GM18909 (cell line): ENCODE data around the gene TIMM50.
A peak's percentile ranks its signal among the peaks of the same experiment; 100 is the strongest.
"Not testable (repeated sequence)": the region's sequence is repeated elsewhere in the genome, so short reads cannot be mapped to it uniquely, and the experiment has no call there.

Experiments used
- ATAC-seq: cut with Tn5 transposase; IDR thresholded peaks from one replicate; pipeline ENCODE4 v1.9.1; 2021; ENCODE audit warnings: mild to moderate bottlenecking; ENCODE audit not compliant: unreplicated experiment, poor library complexity

TIMM50 gene

GRCh38 chr19:39480337-39481228 is at the start of gene TIMM50:
TIMM50 (plus strand) TSS chr19:39480838; CDS start chr19:39480854, 16 bp downstream.
- ATAC-seq: peak; percentile 92

- ATAC-seq: no peak
These were observed 48.0 kb upstream of the TIMM50 start for GRCh38 chr19:39432677-39433025.

DNA sequence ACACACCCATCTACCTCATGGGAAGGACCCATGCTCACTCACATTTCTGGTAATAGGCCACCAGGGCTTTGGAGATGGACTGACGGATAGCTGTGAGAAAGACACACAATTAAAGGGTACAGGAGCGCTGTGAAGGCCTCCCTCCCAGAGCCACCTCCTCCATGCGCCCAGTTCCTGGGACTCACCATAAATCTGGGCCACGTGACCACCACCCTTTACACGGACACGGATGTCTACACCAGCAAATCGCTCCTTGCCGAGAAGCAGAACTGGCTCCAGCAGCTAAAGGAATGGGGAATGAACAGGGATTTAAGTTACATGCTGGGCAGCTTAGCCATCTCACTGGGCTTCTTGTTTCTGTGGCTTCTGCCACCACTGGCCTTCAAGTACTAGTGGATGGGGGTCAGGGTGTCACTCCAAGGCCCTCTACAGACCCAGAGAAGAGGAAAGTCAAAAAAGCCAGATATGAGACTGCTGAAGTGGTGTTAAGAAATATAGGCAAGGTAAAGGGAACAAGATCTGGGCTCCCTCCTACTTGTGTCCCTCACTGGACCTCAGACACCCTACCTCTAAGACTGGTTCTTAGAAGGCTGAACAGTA is 47.1 kb upstream of the TIMM50 start:
- ATAC-seq: no peak

- no peak for ATAC-seq
These were observed 46.2 kb upstream of the TIMM50 start for GRCh38 chr19:39434123-39435076.

DNA sequence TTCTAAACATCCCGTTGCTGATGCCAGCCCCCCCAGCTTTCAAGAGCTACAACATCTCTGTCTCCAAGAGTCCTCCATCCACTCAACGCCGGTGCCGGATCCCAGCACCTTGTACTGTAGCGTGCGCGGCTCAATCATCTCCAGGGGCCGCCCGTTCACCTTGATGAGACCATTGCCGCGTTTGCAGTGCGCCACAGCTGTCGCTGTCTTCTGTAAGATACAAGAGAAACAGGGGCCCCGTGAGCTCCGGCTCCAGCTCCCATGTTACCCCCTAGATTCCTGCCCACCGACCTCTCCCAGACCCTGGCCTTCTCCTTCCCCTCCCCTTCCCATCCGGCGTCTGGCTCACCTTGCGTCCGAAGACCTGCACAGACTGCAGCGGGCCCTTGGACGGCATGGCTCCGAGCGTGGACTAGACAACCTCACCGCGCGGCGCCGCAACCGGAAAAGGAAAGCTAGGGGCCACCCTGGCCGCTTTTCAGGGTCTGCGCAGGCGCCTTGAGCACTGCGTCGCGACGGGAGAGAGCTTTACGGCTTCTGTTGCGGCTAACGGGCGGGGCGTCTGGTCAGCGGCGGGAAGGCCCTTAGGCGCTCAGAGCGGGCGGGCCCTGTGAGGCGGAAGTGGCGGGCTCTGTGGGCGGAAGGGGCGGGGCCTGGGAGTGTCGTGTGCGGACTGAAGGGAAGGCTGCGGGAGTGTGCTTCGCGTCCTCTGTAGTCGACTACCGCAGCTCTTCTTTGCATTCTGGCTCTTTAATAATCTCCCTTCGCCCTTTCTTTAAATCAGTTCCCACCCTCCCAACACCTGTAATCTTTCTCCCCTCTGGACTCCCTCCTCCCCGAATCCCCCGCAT is 44.9 kb upstream of the TIMM50 start, which contains the start of gene RPS16:
Gene RPS16, minus strand, starts transcription at position 451 of the 851 bp plus-strand sequence. Its CDS starts 54 bp downstream, at position 397.
- ATAC-seq: peak; percentile 84

DNA sequence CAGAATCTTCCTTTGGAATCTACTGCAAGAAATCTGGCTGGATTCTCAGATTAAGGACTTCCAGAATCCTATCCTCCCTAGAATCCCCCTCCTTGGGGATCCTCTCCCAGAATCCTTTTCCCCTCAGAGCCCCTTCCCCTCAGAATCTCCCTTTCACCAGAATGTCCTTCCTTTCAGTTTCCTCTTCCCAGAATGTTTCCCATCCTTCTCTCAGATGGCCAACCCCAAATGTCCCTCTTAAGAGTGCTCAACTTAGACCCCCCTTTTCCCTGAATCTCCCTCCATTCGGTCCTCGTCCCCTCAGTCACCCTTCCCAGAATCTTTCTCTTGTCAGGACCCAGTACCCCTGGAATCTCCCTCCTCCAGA is 44.3 kb upstream of the TIMM50 start:
- no peak for ATAC-seq

DNA sequence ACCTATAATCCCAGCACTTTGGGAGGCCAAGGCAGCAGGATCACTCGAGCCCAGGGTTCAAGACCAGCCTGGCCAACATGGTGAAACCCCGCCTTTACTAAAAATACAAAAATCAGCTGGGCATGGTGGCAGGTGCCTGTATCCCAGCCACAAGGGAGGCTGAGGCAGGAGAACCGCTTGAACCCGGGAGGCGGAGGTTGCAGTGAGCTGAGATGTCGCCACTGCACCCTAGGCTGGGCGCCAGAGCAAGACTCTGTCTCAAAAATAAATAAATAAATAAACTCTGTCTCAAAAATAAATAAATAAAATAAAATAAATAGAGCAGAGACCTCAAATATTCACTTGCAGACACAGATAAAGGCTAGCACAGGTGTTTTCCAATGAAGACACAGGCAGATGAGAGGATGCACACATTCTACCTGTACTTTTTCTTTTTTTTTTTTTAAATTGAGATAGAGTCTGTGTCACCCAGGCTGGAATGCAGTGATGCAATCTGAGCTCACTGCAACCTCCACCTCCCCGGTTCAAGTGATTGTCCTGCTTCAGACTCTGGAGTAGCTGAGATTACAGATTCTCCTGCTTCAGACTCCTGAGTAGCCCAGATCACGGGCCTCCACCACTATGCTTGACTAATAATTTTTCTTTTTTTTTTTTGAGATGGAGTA is 42.2 kb upstream of the TIMM50 start:
- ATAC-seq: no peak

DNA sequence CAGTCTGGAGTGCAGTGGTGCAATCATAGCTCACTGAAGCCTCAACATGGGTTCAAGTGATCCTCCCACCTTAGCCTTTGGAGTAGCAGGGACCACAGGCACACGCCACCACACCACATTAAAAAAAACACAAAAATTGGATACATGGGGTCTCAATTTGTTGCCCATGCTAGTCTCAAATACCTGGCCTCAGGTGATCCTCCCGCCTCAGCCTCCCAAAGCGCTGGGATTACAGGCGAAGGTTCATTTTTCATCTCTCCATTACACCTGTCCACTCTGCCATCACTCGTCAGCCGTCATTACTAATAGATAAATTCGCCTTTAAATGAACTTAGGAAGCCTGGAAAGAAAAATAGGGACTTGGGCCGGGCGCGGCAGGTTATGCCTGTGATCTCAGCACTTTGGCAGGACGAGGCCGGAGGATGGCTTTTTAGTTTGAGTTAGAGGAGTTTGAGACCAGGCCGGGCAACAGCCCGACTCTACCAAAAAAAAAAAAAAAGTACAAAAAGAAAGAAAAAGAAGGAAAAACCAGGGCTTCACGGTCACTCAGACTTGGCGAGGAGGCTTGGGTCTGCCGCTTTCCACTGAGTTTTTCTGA is 35.9 kb upstream of the TIMM50 start:
- no peak for ATAC-seq

GRCh38 chr19:39445196-39446111 is 35.2 kb upstream of the TIMM50 start, which contains the start of gene SUPT5H:
SUPT5H (plus strand) TSS chr19:39445582; CDS start chr19:39445891, 309 bp downstream.
- ATAC-seq: peak; percentile 83

- ATAC-seq: no peak
These were observed 34.1 kb upstream of the TIMM50 start for GRCh38 chr19:39446365-39447084.

- ATAC-seq: no peak
These were observed 32.4 kb upstream of the TIMM50 start for GRCh38 chr19:39448271-39448670.

- ATAC-seq: no peak
These were observed 31.4 kb upstream of the TIMM50 start for GRCh38 chr19:39449116-39449797.

GRCh38 chr19:39451257-39451656 is 29.4 kb upstream of the TIMM50 start:
- ATAC-seq: not testable (repeated sequence)

- no peak for ATAC-seq
These were observed 17.2 kb upstream of the TIMM50 start for GRCh38 chr19:39463403-39463802.

DNA sequence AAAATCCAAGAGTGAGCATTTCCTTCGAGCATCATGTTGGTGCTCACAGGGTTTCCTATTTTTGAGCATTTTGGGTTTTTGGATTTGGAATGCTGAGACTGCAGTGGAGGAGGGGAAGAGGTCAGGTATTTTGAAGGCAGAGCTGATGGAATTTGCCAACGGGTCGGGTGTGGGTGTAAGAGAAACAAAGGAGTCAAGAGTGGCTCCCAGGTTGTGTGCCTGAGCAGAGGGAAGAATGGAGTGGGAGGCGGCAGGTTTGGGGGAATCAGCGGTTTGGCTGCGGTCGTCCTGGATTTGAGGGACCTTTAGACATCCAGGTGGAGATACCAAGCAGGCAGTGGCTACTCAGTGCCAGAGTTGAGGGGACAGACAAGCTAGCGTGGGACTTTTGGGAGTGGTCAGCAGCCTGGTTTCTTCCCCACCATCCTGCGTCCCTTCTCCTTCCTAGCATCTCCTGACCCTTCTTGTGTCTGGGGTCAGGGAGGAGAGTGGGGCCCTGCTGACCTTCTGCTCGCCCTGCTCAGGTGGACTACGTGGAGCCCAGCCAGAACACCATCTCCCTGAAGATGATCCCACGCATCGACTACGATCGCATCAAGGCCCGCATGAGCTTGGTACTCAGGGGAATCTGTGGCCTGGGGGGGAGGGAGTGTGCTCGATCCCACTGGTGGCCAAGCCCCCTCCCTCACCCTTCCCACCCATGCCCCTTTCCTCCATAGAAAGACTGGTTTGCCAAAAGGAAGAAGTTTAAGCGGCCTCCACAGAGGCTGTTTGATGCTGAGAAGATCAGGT is 14.5 kb upstream of the TIMM50 start:
- ATAC-seq: no peak

DNA sequence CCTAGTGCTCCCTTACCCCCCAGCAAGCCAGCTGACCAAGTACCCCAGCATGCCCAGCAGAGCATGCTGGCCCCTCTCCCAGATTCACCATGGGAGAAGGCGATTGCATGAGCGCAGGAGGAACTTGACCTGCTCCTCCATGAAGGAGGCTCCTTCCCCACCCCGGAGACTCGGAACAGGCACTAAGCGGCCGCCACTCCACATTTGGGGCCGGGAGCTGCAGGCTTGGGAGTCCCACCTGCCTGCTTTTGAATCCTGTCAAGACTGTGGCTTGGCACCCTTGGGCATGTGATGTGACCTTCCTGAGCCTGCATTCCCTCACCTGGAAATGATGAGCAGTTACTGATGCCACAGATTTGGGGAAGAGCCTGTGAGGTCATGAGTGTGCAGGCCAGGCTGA is 12.7 kb upstream of the TIMM50 start:
- no peak for ATAC-seq
